Inflammatory macrophage treated with lipopolysaccharide for 1 hour (primary cell): ENCODE measurements around the gene SUMF1.
A peak's percentile ranks its signal among the peaks of the same experiment; 100 is the strongest.
"Not testable (repeated sequence)": the region's sequence is repeated elsewhere in the genome, so short reads cannot be mapped to it uniquely, and the experiment has no call there.

Experiments
- DNase-seq, 2 donors: peaks; one replicate each; pipeline ENCODE4 v3.0.0-alpha.2; 2020 to 2022

Gene SUMF1

GRCh38 chr3:4458961-4459360, 8.1 kb downstream of the SUMF1 start:
- no peak for DNase-seq

- DNase-seq, result not testable (repeated sequence)
Measured at GRCh38 chr3:4456780-4457179, 10.3 kb downstream of the SUMF1 start.

- no peak for DNase-seq
Measured at GRCh38 chr3:4454142-4454541, 12.9 kb downstream of the SUMF1 start.

DNA sequence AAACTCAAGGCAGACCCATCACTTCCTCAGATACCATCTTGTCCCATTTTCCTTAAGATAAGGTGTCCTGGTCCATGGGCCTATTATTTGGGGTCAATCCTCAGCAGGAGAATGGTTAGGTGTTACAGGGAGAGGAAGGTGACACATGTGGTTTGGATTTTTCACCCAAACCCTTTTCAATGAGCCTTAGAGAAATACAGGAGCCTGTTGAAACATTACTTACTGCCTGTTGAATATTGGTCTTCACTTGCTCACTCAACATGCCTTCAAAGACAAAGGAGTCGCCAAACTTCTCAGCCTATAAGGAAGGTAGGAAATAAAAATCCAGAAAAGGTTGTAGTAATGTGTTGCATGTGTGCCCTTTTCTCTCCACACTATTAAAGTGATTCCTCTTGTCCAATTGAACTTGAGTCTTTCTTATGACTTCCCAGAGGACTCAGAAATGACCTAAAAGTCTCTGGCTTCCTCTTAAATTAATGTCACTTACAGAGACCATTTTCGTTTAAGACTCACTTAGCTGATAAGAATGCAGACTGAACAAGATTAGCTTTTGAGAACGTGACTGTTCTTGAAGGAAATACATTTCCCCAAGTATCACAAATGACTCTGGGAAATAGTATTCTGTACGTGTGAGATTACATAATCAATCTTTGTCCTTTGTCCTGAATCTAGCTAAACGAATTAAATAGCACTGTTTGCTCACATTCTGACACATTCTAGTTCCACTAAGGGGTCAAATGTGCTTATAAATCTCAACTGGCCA, 17.8 kb downstream of the SUMF1 start:
- DNase-seq, result no peak

DNA sequence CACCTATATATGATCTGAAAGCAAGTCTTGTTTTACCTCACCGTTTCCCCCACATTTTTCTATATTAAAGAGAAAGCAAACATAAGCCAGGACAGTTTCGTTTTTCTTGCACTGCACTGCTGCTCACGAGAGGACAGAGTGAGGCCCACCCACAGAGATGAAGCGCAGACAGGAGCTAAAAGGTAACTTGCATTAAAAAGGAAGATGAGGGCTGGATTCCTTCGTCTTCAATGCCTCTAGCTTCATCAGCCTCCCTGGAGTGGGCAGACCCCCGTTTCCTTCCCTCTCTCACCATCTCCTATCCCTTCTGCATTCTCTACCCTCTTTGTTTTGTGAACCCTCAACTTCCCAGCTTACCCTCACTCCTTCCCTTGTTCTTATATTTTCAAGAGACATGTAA, 18.9 kb downstream of the SUMF1 start:
- no peak for DNase-seq

DNA sequence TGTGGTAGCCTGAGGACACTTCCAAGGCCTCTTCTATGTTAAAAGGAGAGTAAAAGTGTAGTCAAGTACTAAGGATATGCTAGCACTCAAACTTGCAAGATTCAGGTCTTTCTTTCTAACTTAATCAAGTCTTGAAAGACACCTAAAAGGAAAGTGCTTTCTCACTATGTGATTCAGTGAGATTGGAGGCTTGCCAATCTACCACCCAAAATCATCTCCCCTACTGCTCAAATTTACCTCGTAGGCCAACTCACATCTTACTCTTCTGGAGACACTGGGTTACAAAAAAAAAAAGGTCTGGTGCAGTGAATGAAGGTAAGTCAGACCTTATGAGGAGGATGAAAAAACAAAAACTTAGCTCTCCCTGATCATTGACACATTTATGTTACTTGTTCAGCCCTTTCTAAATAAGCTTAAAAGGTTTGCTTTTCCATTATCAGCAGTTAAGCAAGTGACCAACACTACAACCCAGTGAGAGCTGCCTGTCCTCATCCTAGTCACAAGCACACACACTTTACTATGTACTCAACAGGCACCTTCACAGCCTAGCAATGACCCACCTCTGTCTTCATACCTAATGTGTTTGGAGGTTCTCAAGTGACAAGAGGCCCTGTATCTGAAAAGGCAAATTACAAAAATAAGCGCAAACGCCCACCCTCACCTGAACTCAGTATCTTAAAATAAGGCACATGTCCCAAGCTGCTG, 19.6 kb downstream of the SUMF1 start:
- DNase-seq, result no peak

DNA sequence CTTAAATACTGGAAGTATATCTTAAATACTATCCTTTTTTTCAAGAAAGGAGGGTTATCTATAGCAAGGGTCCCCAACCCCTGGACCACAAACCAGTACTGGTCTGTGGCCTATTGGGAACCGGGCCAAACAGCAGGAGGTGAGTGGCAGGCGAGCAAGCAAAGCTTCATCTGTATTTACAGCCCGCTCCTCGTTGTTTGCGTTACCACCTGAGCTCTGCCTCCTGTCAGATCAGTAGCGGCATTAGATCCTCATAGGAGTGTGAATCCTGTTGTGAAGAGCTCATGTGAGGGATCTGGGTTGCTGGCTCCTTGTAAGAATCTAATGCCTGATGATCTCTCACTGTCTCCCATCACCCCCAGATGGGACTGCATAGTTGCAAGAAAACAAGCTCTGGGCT, 26.1 kb downstream of the SUMF1 start:
- DNase-seq, result no peak

GRCh38 chr3:4438296-4438695, 28.8 kb downstream of the SUMF1 start:
- no peak for DNase-seq

DNA sequence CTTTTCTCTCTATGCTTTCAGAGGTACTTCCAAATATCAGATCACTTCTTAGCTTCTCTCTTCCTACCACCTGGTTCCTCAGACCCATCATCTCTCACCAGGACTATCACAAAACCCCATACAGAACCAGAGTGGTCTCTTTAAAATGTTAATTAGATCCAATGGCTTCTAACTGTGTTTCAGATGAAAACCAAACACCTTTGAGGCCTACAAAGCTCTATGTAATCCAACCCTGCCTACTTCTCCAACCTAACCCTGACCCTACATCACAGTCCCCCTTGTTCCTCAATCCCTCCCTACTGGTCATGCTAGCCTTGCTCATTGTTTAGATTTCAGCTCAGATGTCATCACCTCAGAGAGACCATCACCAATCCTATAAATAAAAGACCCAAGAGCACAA, 34.8 kb downstream of the SUMF1 start:
- DNase-seq, result peak in 1 of 2 donors; percentile 45

DNA sequence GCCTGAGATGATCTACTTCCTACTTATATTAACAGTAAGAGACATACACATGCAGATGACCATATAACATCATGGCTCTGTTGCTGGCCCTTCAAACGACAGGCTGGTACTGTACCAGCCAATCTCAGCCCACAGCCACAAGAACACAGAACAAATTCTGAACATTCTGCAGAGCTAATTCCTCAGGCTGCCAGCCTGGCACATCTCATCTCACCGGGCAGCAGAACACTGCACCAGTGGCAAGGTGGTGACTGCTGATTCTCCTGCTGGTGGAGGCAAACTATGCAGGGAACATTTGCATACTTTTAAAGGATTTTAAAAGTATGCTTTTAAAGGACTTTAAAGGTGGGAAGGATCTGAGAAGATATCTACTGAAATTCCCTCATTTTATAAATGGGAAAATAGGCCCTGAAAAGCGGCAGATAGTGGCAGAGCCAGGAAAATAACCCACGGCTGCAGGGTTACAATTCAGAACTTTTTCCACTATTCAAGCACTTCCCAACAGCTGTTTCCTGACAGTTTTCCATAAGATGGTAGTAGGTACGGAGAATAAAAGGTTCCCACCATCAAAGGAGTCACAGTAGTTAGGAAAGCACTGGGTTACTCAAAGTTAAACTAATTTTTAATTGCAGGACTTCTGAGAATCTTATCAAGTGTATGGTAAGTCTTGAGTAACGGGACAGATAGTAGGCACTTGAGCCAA, 37.3 kb downstream of the SUMF1 start:
- DNase-seq, result no peak

DNA sequence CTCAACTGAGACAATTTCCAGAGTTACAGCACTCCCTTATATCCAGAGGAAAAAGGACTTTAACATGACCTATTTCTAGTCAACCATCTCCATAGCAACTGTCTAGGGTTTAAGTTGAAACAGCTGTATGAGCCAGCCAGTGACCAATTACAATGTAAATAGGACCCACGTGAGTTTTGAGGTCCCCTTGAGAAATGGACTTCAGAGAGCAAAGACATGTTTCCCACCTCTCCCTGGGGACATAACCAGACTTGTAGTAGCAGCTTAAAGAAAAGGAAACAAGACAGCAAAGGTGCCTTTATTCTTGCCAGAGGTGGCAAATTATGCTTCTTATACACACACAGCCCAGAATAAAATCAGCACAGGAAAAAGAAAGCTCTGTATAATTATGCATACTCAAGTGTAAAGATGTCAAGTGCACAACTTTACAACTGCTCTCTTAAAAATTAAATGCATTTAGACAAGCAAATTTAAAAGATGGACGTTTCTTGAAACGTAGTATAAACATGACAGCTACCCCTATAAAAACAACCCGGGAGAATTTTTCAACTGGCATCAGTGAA, 40.2 kb downstream of the SUMF1 start:
- peak; percentile 85 to 100 for DNase-seq

GRCh38 chr3:4426261-4426781, 40.7 kb downstream of the SUMF1 start:
- DNase-seq, result no peak

DNA sequence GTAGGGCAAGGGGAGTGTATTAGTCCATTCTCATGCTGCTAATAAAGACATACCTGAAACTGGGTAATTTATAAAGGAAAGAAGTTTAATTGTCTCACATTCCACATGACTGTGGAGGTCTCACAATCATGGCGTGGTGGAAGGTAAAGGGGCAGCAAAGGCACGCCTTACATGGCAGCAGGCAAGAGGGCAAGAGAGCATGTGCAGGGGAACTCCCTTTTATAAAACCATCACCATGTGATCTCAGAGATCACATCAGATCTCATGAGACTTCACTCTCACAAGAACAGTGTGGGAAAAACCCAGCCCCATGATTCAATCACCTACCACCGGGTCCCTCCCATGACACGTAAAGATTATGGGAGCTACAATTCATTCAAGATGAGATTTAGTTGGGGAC, 41.4 kb downstream of the SUMF1 start:
- DNase-seq, result peak; percentile 74 to 96

DNA sequence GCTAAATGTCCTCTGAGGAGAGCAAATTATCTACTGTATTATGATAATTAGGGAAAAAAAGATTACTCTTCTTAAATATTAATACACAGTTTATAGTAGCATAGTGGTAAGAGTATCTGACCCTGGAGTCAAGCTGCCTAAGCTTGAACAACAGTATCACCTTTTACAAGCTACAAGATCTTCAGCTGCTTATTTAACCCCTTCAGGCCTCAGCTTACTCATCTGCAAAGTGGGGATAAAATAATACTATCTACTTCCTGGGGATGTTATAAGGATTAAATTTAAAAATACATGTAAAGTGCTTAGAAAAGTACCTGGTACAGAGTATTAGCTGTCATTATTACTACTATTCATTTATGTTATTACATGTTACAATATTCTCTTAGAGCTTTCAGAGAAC, 42.0 kb downstream of the SUMF1 start:
- DNase-seq, result no peak

- DNase-seq, result peak; percentile 85 to 98
Measured at GRCh38 chr3:4421121-4421520, 45.9 kb downstream of the SUMF1 start.

DNA sequence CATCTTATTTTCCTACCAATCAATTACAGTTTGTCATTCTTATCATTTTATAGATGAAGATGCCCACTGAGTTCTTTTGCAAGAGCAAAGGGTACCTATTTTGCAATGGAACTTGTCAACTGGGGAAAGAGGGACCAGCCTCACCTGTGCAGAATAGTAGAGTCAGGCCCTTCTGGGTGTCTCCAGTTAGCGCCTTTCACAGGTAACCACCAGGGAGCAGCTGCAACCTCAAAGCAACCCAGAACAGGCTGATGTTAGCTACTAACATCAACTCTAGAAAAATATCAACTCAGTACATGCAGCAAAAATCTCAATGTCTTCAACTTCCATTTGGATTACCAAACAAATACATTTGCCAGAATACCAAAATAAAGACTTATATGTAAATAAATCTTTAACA, 47.1 kb downstream of the SUMF1 start:
- no peak for DNase-seq

- DNase-seq, result no peak
Measured at GRCh38 chr3:4419386-4419785, 47.7 kb downstream of the SUMF1 start.

- no peak for DNase-seq
Measured at GRCh38 chr3:4418156-4418555, 48.9 kb downstream of the SUMF1 start.

- DNase-seq, result no peak
Measured at GRCh38 chr3:4417449-4417848, 49.6 kb downstream of the SUMF1 start.

DNA sequence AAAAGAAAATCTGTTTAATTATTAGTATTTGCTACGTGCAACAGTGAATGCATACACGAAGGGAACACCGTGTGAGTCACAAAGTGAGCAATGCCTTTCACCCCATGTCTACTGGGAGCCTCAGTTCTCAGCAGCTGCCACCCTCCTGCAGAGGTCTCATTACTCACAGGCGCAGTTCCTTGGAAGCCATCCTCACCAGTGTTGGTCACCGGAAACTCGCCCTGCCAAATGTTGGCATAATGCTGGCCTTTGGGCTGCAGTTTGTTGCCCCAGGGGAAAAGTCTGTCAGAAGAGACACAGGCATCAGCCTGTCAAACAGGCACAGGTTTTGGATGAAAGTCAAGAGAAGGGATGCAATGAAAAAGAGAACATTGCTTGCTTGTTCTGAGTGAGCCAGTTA, 50.1 kb downstream of the SUMF1 start:
- DNase-seq, result no peak

- no peak for DNase-seq
Measured at GRCh38 chr3:4416427-4416945, 50.6 kb downstream of the SUMF1 start.

GRCh38 chr3:4413467-4413866, 53.6 kb downstream of the SUMF1 start:
- DNase-seq, result no peak

DNA sequence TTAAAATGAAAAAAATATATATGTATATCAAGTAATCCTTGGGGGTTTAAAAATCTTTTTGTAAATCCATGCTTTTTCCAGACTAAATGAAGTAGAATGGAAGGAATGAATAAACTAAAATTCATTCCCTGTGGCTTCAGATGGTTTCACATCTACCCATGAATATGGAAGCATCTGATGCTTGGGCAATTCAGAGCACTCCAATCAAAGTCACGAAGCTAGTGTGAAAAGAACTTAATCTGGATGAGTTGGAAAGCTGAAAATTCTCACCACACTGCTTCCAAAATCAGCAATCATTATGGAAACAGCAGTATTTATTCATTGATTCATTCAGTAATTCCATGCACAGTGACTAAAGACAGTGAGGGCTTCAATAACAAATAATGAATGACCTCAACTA, 55.2 kb downstream of the SUMF1 start:
- no peak for DNase-seq
